ENCODE data around the gene TFEB. TPM values are rescaled to one million over a fixed set of nuclear protein-coding genes. Genes with fewer than 3 reads are reported as not detected.

TFEB gene
- total RNA-seq, 1 donor from 2014 or later: 36.5 TPM

- Histone ChIP-seq H3K4me1 (peaks cover 55% of the 10 kb centered on the region), H3K27ac (peak within 1 kb of the TSS; percentile 78), H3K27me3 (ENCODE audit: low read depth) (no peaks in the 10 kb centered on the region), H3K36me3 (peaks cover 37% of the 10 kb centered on the region), H3K4me3 (peak within 1 kb of the TSS; percentile 92), H3K9me3 (no peaks in the 10 kb centered on the region)
- ATAC-seq (peak; percentile 92 to 96), DNase-seq (peak; percentile 99)
- TF ChIP-seq CTCF (IDR thresholded peaks at IDR 0.05): peak; percentile 80
- intact Hi-C loops (cut with DNase I): no loop called here
Observed at GRCh38 chr6:41779788-41780550, 44.6 kb upstream of the TFEB start, which contains the start of gene FRS3. Gene FRS3, minus strand, starts transcription at chr6:41779900. Its CDS starts 2,913 bp downstream, at chr6:41776987.

GRCh38 chr6:41779336-41779735, 43.9 kb upstream of the TFEB start:
- Histone ChIP-seq H3K4me1 (peaks cover 48% of the 10 kb centered on the region), H3K4me3 (peak overlapping the region; percentile 92), H3K36me3 (peaks cover 38% of the 10 kb centered on the region), H3K9me3 (no peaks in the 10 kb centered on the region), H3K27me3 (ENCODE audit: low read depth) (no peaks in the 10 kb centered on the region), H3K27ac (peak overlapping the region; percentile 62)
- no peak for DNase-seq
- intact Hi-C loops (cut with DNase I): no loop called here
- no peak for TF ChIP-seq CTCF (IDR thresholded peaks at IDR 0.05)
- ATAC-seq: no peak

GRCh38 chr6:41778895-41779294, 43.5 kb upstream of the TFEB start:
- Histone ChIP-seq H3K4me1 (peaks cover 44% of the 10 kb centered on the region), H3K4me3 (peak overlapping the region; percentile 92), H3K9me3 (no peaks in the 10 kb centered on the region), H3K27ac (peak overlapping the region; percentile 62), H3K27me3 (ENCODE audit: low read depth) (no peaks in the 10 kb centered on the region), H3K36me3 (peaks cover 38% of the 10 kb centered on the region)
- TF ChIP-seq CTCF (IDR thresholded peaks at IDR 0.05): no peak
- intact Hi-C loops (cut with DNase I): no loop called here
- ATAC-seq (no peak), DNase-seq (no peak)

GRCh38 chr6:41777551-41778285, 42.3 kb upstream of the TFEB start:
- no peaks in the 10 kb centered on the region for H3K9me3 ChIP-seq
- no peaks in the 10 kb centered on the region for H3K27me3 ChIP-seq (ENCODE audit: low read depth)
- peaks cover 44% of the 10 kb centered on the region for H3K36me3 ChIP-seq
- no peak overlapping the region for H3K27ac ChIP-seq
- no peak for TF ChIP-seq CTCF (IDR thresholded peaks at IDR 0.05)
- no peak for DNase-seq
- intact Hi-C loops (cut with DNase I): no loop called here
- H3K4me3 ChIP-seq: no peak overlapping the region
- peaks cover 41% of the 10 kb centered on the region for H3K4me1 ChIP-seq
- no peak for ATAC-seq

GRCh38 chr6:41775293-41775882, 40.0 kb upstream of the TFEB start:
- H3K4me1 ChIP-seq: peaks cover 19% of the 10 kb centered on the region
- H3K9me3 ChIP-seq: no peaks in the 10 kb centered on the region
- ATAC-seq (no peak), DNase-seq (no peak)
- peaks cover 66% of the 10 kb centered on the region for H3K36me3 ChIP-seq
- no peak overlapping the region for H3K27ac ChIP-seq
- no peak for TF ChIP-seq CTCF (IDR thresholded peaks at IDR 0.05)
- H3K27me3 ChIP-seq (ENCODE audit: low read depth): no peaks in the 10 kb centered on the region
- no peak overlapping the region for H3K4me3 ChIP-seq
- intact Hi-C loops (cut with DNase I): no loop called here

Measured in lower lobe of right lung (tissue), 2 donors.